NB4 (cell line): Measurements from ENCODE around the gene SCAP.

Experiments
- POLR2A ChIP-seq: IDR thresholded peaks from 2 replicates; pipeline ENCODE4 v1.6.1; 2011; ENCODE audit warnings: mild to moderate bottlenecking; ENCODE audit not compliant: insufficient read length; ENCODE audit errors: extremely low read depth
- TF ChIP-seq, protein P1 (sequence below): IDR thresholded peaks from one replicate; pipeline ENCODE4 v1.5.1; 2012; ENCODE audit warnings: low read depth, low read length

DNA sequence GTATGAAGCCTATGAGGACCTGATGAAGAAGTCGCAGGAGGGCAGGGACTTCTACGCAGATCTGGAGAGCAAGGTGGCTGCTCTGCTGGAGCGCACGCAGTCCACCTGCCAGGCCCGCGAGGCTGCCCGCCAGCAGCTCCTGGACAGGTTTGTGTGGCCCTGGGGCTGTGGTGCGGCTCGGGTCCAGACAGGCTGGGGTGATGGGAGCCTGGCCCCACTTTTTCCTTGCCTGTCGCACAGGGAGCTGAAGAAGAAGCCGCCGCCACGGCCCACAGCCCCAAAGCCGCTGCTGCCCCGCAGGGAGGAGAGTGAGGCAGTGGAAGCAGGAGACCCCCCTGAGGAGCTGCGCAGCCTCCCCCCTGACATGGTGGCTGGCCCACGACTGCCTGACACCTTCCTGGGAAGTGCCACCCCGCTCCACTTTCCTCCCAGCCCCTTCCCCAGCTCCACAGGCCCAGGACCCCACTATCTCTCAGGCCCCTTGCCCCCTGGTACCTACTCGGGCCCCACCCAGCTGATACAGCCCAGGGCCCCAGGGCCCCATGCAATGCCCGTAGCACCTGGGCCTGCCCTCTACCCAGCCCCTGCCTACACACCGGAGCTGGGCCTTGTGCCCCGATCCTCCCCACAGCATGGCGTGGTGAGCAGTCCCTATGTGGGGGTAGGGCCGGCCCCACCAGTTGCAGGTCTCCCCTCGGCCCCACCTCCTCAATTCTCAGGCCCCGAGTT, 65.9 kb downstream of the SCAP start:
- TF ChIP-seq POLR2A, result no peak
- TF ChIP-seq, protein P1, sequence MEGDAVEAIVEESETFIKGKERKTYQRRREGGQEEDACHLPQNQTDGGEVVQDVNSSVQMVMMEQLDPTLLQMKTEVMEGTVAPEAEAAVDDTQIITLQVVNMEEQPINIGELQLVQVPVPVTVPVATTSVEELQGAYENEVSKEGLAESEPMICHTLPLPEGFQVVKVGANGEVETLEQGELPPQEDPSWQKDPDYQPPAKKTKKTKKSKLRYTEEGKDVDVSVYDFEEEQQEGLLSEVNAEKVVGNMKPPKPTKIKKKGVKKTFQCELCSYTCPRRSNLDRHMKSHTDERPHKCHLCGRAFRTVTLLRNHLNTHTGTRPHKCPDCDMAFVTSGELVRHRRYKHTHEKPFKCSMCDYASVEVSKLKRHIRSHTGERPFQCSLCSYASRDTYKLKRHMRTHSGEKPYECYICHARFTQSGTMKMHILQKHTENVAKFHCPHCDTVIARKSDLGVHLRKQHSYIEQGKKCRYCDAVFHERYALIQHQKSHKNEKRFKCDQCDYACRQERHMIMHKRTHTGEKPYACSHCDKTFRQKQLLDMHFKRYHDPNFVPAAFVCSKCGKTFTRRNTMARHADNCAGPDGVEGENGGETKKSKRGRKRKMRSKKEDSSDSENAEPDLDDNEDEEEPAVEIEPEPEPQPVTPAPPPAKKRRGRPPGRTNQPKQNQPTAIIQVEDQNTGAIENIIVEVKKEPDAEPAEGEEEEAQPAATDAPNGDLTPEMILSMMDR, result no peak
